Spleen (tissue), 11 donors: ENCODE data around the gene SPINK7. TPM values are rescaled to one million over a fixed set of nuclear protein-coding genes. Genes with fewer than 3 reads are reported as not detected.

Experiments used
- DNase-seq: peaks from one replicate; pipeline ENCODE4 v3.0.0-alpha.2; 2020
- H3K27ac ChIP-seq, 8 donors: fragments of 200-600 bp; sonication (generic) in 7 of 8; 1 replicate in 4 of 8; 2 replicates in 4 of 8; pipeline versions ENCODE4 v1.5.0 to v1.8.0; 2016 to 2021; ENCODE audit warnings: inconsistent platforms in 4 of 8, mild to moderate bottlenecking in 4 of 8, moderate library complexity in 1 of 8
- H3K27me3 ChIP-seq, 7 donors: fragments of 200-600 bp; sonication (generic) in 6 of 7; replicated peaks in 1 of 7; 1 replicate in 4 of 7; 2 replicates in 3 of 7; pipeline versions ENCODE4 v1.5.0 to v1.8.0; 2016 to 2021; ENCODE audit warnings: inconsistent platforms in 3 of 7, mild to moderate bottlenecking in 1 of 7
- H3K36me3 ChIP-seq, 6 donors: fragments of 200-600 bp; sonication (generic) in 5 of 6; 1 replicate in 4 of 6; 2 replicates in 2 of 6; pipeline versions ENCODE4 v1.5.0 to v1.8.0; 2016 to 2021; ENCODE audit warnings: inconsistent platforms in 2 of 6
- H3K4me1 ChIP-seq, 6 donors: fragments of 200-600 bp; sonication (generic) in 5 of 6; 1 replicate in 3 of 6; 2 replicates in 3 of 6; pipeline versions ENCODE4 v1.5.0 to v1.8.0; 2016 to 2021; ENCODE audit warnings: inconsistent platforms in 3 of 6
- H3K4me3 ChIP-seq, 8 donors: fragments of 200-600 bp; sonication (generic) in 7 of 8; 1 replicate in 4 of 8; 2 replicates in 4 of 8; pipeline versions ENCODE4 v1.5.0 to v1.8.0; 2016 to 2021; ENCODE audit warnings: inconsistent platforms in 4 of 8, mild to moderate bottlenecking in 4 of 8, moderate library complexity in 2 of 8
- H3K9me3 ChIP-seq, 8 donors: fragments of 200-600 bp; sonication (generic) in 7 of 8; 1 replicate in 4 of 8; 2 replicates in 4 of 8; pipeline versions ENCODE4 v1.5.0 to v1.8.0; 2016 to 2021; ENCODE audit warnings: inconsistent platforms in 4 of 8
- POLR2A ChIP-seq, 3 donors: fragments of 450-650 bp; IDR thresholded peaks; one replicate each; pipeline ENCODE4 v1.5.1; 2017; ENCODE audit warnings: antibody characterized with exemption in 3 of 3, mild to moderate bottlenecking in 1 of 3
- POLR2AphosphoS5 ChIP-seq, 3 donors: sonication (generic); formaldehyde crosslinking; IDR thresholded peaks; one replicate each; pipeline ENCODE4 v1.5.1; 2017; ENCODE audit warnings: antibody characterized with exemption in 3 of 3
- WGBS, 5 donors: extraction: QIAGEN DNeasy Blood & Tissue Kit in 3 of 5; methylation state at CpG; one replicate each; pipeline versions ENCODE4 v1.1.5 to v1.1.7; 2013 to 2018; 5-methylcytosine and 5-hydroxymethylcytosine counted together
- intact Hi-C: fragments of 100-400 bp; cut with DNase I; formaldehyde crosslinking; loops from one replicate; pipeline ENCODE4 v1.15.0; 2023; ENCODE audit warnings: low total_unique reads
- polyA plus RNA-seq, 3 donors: library from polyadenylated mRNA; stranded (reverse); fragments of 200-250 nt; gene quantifications; one replicate each; pipeline ENCODE4 v1.2.1, GENCODE V29; 2013
- total RNA-seq, 7 donors: library from RNA; depleted of rRNA in 3 of 7; stranded (reverse); fragments of >200 nt in 3 of 7; fragmentation: NEBNext Ultra II Directional in 4 of 7; extraction: Animal tissue kit (Norgen Biotek cat#: 25700) in 4 of 7; gene quantifications; one replicate each; pipeline versions ENCODE4 v1.1.0 to v1.2.1, GENCODE V29; 2016 to 2021
- TF ChIP-seq, protein P1 (sequence below), 11 experiments: fragments of 200-600 bp in 7 of 11; fragments of 450-650 bp in 4 of 11; sonication (generic) in 4 of 11; IDR thresholded peaks in 8 of 11; conservative IDR thresholded peaks in 3 of 11; 1 replicate in 7 of 11; 2 replicates in 4 of 11; pipeline versions ENCODE4 v1.4.0 to v1.8.0; 2016 to 2021; ENCODE audit warnings: antibody characterized with exemption in 11 of 11, inconsistent platforms in 4 of 11, mild to moderate bottlenecking in 1 of 11
- donor health status: healthy with polysubstance abuse.
- donor health status: DM: no; HTN: no; CAD: no; lungs with moderate emphysema.
- donor health status: DM: no; HTN: no; CAD: no.
- donor health status: Bipolar disorder and iron deficiency.
- donor health status: healthy.
- donor health status: DM: no; HTN: no; CAD: no.
- donor health status: DM: yes; HTN: yes; CAD: no.

The SPINK7 gene
- total and polyA plus RNA-seq, 10 donors: 1.3 TPM; not detected in 9

DNA sequence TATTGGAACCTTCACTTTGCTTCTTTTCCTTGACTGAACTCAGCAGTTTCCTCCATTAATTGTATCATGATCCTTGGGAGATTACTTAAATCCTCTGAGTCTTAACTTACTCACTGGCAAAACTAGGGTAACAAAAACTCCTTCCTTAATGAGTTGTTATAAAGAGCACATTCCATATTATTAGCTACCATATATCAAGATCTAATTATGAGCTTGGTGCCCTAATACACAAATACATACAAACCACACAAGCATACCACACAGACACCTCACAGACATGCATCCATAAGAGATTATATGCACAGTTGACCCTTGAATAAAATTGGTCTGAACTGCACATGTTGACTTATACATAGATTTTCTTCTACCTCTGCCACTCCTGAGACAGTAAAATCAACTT lies 2.5 kb upstream of the SPINK7 start:
- intact Hi-C loops: no loop called here

GRCh38 chr5:148311484-148311883 lies 739 bp upstream of the SPINK7 start:
- TF ChIP-seq POLR2A (IDR thresholded peaks at IDR 0.05): no peak
- H3K4me1 ChIP-seq: no peaks in the 10 kb centered on the region
- H3K4me3 ChIP-seq: no peak overlapping the region
- H3K36me3 ChIP-seq: no peaks in the 10 kb centered on the region
- 55 to 80% (median 66%) methylated on average over 3 of the region's 3 CpGs for WGBS, 5 donors
- no peak for DNase-seq
- intact Hi-C loops: no loop called here
- peaks cover 0 to 10% (median 3%) of the 10 kb centered on the region in 8 donors for H3K9me3 ChIP-seq
- no peaks in the 10 kb centered on the region for H3K27me3 ChIP-seq
- no peak overlapping the region for H3K27ac ChIP-seq

More for the DNA sequence above, 2.5 kb upstream of the SPINK7 start:
- H3K9me3 ChIP-seq: peaks cover 0 to 10% (median 3%) of the 10 kb centered on the region in 8 donors
- no peaks in the 10 kb centered on the region for H3K36me3 ChIP-seq
- no peaks in the 10 kb centered on the region for H3K27me3 ChIP-seq
- no peak for TF ChIP-seq POLR2A (IDR thresholded peaks at IDR 0.05)
- TF ChIP-seq, protein P1, sequence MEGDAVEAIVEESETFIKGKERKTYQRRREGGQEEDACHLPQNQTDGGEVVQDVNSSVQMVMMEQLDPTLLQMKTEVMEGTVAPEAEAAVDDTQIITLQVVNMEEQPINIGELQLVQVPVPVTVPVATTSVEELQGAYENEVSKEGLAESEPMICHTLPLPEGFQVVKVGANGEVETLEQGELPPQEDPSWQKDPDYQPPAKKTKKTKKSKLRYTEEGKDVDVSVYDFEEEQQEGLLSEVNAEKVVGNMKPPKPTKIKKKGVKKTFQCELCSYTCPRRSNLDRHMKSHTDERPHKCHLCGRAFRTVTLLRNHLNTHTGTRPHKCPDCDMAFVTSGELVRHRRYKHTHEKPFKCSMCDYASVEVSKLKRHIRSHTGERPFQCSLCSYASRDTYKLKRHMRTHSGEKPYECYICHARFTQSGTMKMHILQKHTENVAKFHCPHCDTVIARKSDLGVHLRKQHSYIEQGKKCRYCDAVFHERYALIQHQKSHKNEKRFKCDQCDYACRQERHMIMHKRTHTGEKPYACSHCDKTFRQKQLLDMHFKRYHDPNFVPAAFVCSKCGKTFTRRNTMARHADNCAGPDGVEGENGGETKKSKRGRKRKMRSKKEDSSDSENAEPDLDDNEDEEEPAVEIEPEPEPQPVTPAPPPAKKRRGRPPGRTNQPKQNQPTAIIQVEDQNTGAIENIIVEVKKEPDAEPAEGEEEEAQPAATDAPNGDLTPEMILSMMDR (IDR thresholded peaks at IDR 0.05 in 8 of 11, conservative IDR thresholded peaks at IDR 0.05 in 3 of 11): no peak
- TF ChIP-seq POLR2AphosphoS5 (IDR thresholded peaks at IDR 0.05): no peak
- H3K27ac ChIP-seq: no peak overlapping the region
- no peaks in the 10 kb centered on the region for H3K4me1 ChIP-seq
- no peak for DNase-seq
- no peak overlapping the region for H3K4me3 ChIP-seq

GRCh38 chr5:148314187-148314586 lies 2.0 kb downstream of the SPINK7 start:
- 85 to 94% (median 91%) methylated on average over 2 of the region's 2 CpGs for WGBS, 5 donors
- TF ChIP-seq POLR2AphosphoS5 (IDR thresholded peaks at IDR 0.05): no peak
- TF ChIP-seq, protein P1 (IDR thresholded peaks at IDR 0.05 in 8 of 11, conservative IDR thresholded peaks at IDR 0.05 in 3 of 11): no peak
- TF ChIP-seq POLR2A (IDR thresholded peaks at IDR 0.05): no peak
- H3K27ac ChIP-seq: no peak overlapping the region
- H3K9me3 ChIP-seq: peaks cover 0 to 5% (median 0%) of the 10 kb centered on the region in 8 donors
- DNase-seq: no peak
- no peaks in the 10 kb centered on the region for H3K27me3 ChIP-seq
- H3K4me3 ChIP-seq: no peak overlapping the region
- no peaks in the 10 kb centered on the region for H3K4me1 ChIP-seq
- no peaks in the 10 kb centered on the region for H3K36me3 ChIP-seq
- intact Hi-C loops: no loop called here

DNA sequence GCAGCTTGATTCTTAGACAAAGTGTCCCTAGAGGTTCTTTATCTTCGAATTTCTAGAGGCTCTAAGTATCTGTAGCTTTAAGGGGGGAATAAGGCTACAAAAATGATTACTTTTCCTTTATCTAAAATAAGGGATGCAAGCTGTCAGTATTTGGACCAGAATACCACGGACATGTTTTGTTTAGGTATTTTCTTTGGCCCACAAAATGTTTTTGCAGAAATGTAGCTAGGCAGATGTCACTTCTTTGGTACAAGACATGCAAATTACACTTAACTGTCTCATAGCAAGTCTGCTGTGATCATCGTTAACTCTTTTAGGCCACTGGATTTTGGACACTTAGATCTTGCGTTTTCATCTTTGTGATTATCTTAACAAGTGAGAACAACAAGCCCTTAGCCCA lies 2.5 kb downstream of the SPINK7 start:
- Histone ChIP-seq H3K27ac (no peak overlapping the region), H3K36me3 (no peaks in the 10 kb centered on the region), H3K9me3 (peaks cover 0 to 3% (median 0%) of the 10 kb centered on the region in 8 donors), H3K4me3 (no peak overlapping the region), H3K27me3 (no peaks in the 10 kb centered on the region), H3K4me1 (no peaks in the 10 kb centered on the region)
- TF ChIP-seq POLR2A (IDR thresholded peaks at IDR 0.05) (no peak), POLR2AphosphoS5 (IDR thresholded peaks at IDR 0.05) (no peak)
- TF ChIP-seq, protein P1 (IDR thresholded peaks at IDR 0.05 in 8 of 11, conservative IDR thresholded peaks at IDR 0.05 in 3 of 11): no peak
- intact Hi-C loops: no loop called here
- DNase-seq: no peak
- 64 to 80% (median 68%) methylated on average over 4 of the region's 4 CpGs for WGBS, 5 donors
